Urinary bladder (tissue), 4 donors: Measurements from ENCODE around the gene UNC5B. TPM values are rescaled to one million over a fixed set of nuclear protein-coding genes. Genes with fewer than 3 reads are reported as not detected.

Experiments
- DNase-seq: peaks from one replicate; pipeline ENCODE4 v3.0.0-alpha.2; 2015; ENCODE audit errors: extremely low spot score
- H3K27ac ChIP-seq: one replicate; pipeline ENCODE4 v1.5.1; 2013; ENCODE audit warnings: low read depth, mild to moderate bottlenecking, moderate library complexity
- H3K36me3 ChIP-seq: one replicate; pipeline ENCODE4 v1.6.1; 2013; ENCODE audit warnings: mild to moderate bottlenecking, moderate library complexity; ENCODE audit not compliant: insufficient read depth
- H3K4me1 ChIP-seq: one replicate; pipeline ENCODE4 v1.6.1; 2013; ENCODE audit warnings: mild to moderate bottlenecking, moderate library complexity; ENCODE audit not compliant: insufficient read depth
- H3K4me3 ChIP-seq: one replicate; pipeline ENCODE4 v1.5.1; 2013; ENCODE audit warnings: low read depth, low read length
- WGBS: extraction: QIAGEN DNeasy Blood & Tissue Kit; methylation state at CpG from one replicate; pipeline ENCODE4 v1.1.7; 2013; 5-methylcytosine and 5-hydroxymethylcytosine counted together
- polyA plus RNA-seq: library from polyadenylated mRNA; stranded (reverse); fragments of 200-250 nt; gene quantifications from one replicate; pipeline ENCODE4 v1.2.3, GENCODE V29; 2013
- total RNA-seq: library from RNA; depleted of rRNA; stranded (reverse); fragments of >200 nt; gene quantifications from one replicate; pipeline ENCODE4 v1.2.3, GENCODE V29; 2014
- donor health status: healthy with polysubstance abuse.
- donor health status: healthy.

UNC5B gene
- total RNA-seq = 12.8 TPM
- polyA plus RNA-seq = 10.1 TPM

DNA sequence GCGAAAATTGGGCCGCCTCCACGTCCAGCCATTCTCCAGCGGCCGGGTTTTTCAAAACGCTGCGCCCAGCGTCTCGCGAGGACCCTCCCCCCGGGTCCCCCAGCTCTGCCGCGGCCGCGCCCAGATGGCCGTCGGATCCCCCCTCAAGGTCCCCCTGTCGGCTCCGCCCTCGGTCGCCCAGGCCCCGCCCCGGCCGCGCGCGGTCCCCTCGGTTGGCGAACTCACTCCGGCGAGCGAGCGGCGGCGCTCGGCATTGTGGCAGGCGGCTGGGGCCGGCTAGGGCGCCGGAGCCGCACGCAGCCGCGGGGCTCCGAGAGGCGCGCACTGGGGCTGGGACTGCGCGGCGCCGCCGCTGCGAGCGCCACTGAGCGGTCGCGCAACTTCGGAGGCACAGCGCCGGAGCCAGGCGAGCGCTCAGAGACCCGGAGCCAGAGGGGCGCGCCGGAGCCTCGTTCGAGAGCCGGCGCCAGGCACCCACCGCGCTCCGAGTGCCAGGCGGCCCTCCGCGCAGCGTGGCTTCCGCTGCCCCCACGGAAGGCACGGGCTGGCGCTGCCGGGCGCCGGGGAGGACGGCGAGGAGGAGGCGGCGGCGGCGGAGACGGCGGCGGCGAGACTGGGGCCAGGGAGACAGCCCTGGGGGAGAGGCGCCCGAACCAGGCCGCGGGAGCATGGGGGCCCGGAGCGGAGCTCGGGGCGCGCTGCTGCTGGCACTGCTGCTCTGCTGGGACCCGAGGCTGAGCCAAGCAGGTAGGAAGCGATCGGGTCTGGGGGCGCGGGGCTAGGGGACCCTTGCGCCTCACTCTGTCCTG lies at the start of gene UNC5B:
Gene UNC5B, plus strand, starts transcription at position 253 of the 809 bp plus-strand sequence. Its CDS starts 416 bp downstream, at position 669.
- under 1% methylated on average over 109 of the region's 109 CpGs for WGBS
- Histone ChIP-seq H3K27ac (peak within 1 kb of the TSS; percentile 90), H3K4me1 (no peaks in the 10 kb centered on the region), H3K4me3 (peak within 1 kb of the TSS; percentile 85), H3K36me3 (no peaks in the 10 kb centered on the region)
- DNase-seq = peak; percentile 75

DNA sequence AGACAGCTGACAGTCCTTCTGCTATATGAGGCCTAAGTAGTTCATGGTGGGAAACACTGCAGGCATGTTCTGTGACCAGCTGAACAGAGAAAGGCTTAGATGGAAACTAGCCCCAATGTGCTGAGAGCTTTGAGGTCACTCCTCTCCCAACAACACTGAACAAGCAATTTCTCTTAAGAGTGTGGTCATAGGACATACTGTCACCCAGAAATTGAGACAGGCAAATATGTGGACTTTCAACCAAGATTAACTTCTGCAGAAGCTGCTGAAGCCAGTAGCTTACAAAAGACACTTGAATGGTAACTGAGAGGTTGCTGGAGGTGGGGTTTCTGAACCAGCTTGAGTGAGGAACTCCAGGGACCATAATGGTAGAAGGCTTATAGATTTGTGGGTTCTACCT lies 38.9 kb upstream of the UNC5B start:
- H3K36me3 ChIP-seq = no peaks in the 10 kb centered on the region
- DNase-seq = no peak
- H3K4me1 ChIP-seq = no peaks in the 10 kb centered on the region
- no peak overlapping the region for H3K4me3 ChIP-seq
- no peak overlapping the region for H3K27ac ChIP-seq

DNA sequence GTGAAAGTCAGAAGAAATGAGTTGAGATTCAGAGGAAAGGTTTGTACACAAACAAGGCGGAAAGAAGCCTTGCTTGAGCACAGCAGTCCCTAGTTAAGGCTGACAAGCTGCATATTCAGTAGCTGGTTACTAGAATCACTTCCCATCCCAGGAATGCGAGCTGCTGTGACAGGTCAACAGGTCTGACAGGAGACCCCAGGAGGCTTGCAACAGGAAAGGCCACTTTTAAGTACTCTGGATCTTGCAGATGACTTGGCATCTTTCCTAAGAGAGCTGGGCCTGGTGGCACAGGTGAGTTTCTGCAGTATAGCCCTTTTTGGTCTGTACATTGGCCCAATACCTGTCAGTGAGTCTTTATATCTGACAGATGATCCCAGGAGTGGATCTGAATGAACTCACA lies 35.7 kb upstream of the UNC5B start:
- 94% methylated on average over 2 of the region's 2 CpGs for WGBS
- Histone ChIP-seq H3K4me3 (no peak overlapping the region), H3K36me3 (no peaks in the 10 kb centered on the region), H3K27ac (no peak overlapping the region), H3K4me1 (no peaks in the 10 kb centered on the region)
- DNase-seq = no peak

DNA sequence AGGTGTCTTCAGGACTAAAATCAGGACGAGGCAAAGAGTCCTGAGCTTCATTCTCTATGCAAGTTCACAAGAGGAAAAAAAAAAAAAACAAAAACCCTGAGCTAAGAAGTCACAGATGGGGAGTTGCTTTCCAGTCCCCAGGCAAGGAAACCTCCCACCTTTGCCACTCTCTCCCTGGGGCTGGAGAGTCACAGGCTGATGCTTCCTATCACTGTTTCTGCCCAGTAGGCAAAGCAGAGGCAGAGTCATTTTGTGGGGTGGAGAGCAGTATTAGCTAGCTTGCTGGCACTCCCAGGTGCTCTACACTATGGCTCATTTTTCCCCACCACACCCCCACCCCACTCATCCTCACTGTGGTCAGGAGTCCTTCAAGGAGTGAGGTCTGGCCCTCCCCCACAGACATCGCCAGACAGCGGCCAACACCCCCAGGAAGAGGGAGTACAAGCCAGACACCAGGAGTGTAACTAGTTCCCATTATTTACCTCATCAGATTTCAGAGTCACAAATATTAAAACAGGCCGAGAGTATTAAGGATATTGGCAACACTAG lies 34.6 kb upstream of the UNC5B start:
- Histone ChIP-seq H3K36me3 (no peaks in the 10 kb centered on the region), H3K4me1 (no peaks in the 10 kb centered on the region), H3K27ac (no peak overlapping the region), H3K4me3 (no peak overlapping the region)
- WGBS = 82% methylated on average over 4 of the region's 4 CpGs
- no peak for DNase-seq

DNA sequence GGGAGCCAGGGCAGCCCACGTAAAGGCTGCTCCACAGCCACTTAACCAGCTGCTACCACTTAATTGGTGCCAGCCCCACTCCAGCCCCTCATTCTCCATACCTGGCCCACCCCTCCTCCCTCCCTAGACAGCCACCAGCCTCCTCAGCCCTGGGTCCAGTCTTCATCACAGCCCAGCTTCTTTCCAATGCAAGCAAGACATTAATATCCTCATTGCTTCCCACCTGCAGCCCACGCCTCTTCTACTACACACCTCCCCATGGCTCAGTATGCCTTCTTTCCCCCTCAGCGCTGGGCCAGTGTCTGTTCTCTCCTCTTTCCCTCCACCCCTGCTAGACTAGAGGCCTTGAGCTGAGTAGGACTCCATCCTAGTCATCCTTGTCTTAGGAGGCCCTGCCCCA lies 33.5 kb upstream of the UNC5B start:
- 85% methylated on average over 3 of the region's 3 CpGs for WGBS
- no peak overlapping the region for H3K27ac ChIP-seq
- H3K4me3 ChIP-seq = no peak overlapping the region
- H3K36me3 ChIP-seq = no peaks in the 10 kb centered on the region
- H3K4me1 ChIP-seq = no peaks in the 10 kb centered on the region
- no peak for DNase-seq

DNA sequence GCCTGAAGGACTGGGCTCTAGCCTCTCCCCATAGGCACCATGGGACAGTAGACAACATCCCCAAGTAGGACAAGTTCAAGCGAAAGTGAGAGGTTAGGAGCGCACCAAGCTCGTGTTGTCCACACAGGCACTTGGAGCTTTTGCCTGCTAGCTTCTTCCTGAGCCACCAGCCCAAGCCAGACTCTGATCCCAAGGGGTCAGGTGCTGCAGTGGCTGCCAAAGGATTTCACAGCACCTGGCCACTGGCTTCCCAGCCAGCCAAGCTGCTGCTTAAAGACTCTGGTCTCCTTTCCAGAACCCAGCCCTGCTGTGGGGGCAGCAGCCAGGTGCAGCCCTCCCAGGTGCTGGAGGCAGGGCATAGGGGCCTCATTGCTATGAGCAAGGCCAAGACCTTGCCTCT lies 33.0 kb upstream of the UNC5B start:
- 98% methylated on average over 3 of the region's 3 CpGs for WGBS
- Histone ChIP-seq H3K4me1 (no peaks in the 10 kb centered on the region), H3K36me3 (no peaks in the 10 kb centered on the region), H3K27ac (no peak overlapping the region), H3K4me3 (no peak overlapping the region)
- no peak for DNase-seq

DNA sequence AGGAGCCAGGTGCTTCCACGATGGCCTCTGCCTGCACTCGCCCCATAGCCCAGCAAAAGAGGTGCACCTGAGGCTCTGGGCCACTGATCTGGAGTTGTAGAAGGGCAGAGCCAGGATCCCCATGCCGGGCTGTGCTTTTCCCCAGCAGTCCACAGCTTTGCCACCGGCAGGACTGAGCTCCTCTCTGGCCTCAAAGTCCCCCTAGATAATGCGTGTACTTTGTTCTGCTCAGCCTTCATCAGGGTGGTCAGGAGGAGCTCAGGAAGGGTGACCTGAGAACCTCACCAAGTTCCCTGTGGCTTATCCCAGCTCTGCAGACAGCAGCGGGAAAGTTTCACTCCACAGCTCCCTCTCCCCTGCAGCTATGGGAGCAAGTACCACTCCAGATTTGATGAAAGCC lies 27.9 kb upstream of the UNC5B start:
- DNase-seq = no peak
- H3K4me3 ChIP-seq = no peak overlapping the region
- WGBS = 85% methylated on average over 6 of the region's 6 CpGs
- H3K4me1 ChIP-seq = no peaks in the 10 kb centered on the region
- H3K36me3 ChIP-seq = no peaks in the 10 kb centered on the region
- no peak overlapping the region for H3K27ac ChIP-seq

DNA sequence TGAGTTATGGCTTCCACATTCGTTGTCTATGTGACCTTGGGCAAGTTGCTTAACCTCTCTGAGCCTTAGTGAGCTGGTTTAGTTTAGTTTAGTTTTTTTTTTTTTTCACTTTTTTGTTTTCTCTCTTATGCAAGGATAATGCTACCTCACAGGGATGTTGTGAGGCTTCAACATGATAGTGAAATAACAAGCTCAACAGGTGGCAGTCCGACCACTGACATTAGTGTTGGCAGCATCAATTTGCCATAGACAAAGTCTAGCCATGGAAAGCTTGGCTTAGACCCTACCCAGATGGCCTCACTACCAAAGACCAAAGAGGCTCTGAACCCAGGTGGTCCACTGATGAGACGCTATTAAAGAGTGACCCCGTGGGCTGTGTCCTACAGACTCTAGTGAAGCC lies 27.2 kb upstream of the UNC5B start:
- Histone ChIP-seq H3K4me1 (no peaks in the 10 kb centered on the region), H3K27ac (no peak overlapping the region), H3K4me3 (no peak overlapping the region), H3K36me3 (no peaks in the 10 kb centered on the region)
- WGBS = 89% methylated on average over 4 of the region's 4 CpGs
- DNase-seq = no peak

DNA sequence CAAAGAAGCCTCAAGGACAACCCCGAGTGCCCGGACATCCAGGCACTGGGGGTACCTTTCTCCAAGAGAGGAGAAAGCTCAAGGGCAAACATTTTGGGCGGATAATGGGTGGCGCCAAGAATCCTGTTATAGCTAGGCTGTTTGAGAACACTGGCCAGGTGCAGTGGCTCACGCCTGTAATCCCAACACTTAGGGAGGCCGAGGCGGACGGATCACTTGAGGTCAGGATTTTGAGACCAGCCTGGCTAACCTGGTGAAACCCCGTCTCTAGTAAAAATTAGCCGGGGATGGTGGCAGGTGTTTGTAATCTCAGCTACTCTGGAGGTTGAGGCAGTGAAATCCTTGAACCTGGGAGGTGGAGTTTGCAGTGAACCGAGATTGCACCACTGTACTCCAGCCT lies 25.2 kb upstream of the UNC5B start:
- no peak overlapping the region for H3K27ac ChIP-seq
- WGBS = 82% methylated on average over 11 of the region's 11 CpGs
- no peaks in the 10 kb centered on the region for H3K36me3 ChIP-seq
- no peaks in the 10 kb centered on the region for H3K4me1 ChIP-seq
- no peak for DNase-seq
- H3K4me3 ChIP-seq = no peak overlapping the region

DNA sequence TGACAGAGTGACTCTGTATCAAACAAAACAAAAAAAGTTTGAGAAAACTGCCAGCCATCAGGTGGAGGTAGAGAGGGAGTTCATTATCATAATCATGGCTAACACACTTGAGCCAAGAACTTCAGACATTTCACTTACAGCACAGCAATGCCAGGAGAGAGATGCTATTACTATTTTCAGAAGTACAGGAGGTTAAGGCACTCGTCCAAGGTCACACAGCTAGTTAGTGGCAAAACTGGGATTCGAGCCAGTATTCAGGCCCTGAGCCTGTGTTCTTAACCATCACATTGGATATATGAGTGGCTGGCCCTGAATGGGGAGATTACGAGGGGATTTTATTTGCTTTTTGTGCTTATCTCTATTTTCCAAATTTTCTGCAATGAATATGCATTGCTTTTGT lies 24.8 kb upstream of the UNC5B start:
- no peak overlapping the region for H3K27ac ChIP-seq
- 40% methylated on average over 3 of the region's 3 CpGs for WGBS
- DNase-seq = peak; percentile 31
- no peak overlapping the region for H3K4me3 ChIP-seq
- H3K4me1 ChIP-seq = no peaks in the 10 kb centered on the region
- H3K36me3 ChIP-seq = no peaks in the 10 kb centered on the region

DNA sequence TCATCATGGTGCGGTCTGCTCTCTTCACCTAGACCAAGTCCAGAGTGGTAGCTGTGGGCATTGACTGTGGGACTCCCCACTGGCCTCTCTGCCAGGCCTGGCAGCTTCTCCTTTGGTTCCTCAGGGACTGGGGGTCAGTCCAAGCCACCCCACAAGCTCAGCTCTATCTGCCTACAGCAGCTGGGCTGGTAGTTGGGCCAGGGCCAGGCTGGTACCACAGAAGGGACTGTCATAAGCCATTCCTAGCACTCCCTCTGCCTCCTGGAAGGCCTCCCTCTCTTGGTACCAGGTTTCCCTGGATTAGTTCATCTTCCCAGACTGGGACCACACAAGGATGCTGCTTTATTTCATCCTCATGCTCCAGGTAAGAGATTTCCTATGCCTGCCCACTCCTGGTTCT lies 24.2 kb upstream of the UNC5B start:
- Histone ChIP-seq H3K36me3 (no peaks in the 10 kb centered on the region), H3K4me3 (no peak overlapping the region), H3K27ac (no peak overlapping the region), H3K4me1 (no peaks in the 10 kb centered on the region)
- no peak for DNase-seq
- 81% methylated on average over 1 of the region's 1 CpG for WGBS

DNA sequence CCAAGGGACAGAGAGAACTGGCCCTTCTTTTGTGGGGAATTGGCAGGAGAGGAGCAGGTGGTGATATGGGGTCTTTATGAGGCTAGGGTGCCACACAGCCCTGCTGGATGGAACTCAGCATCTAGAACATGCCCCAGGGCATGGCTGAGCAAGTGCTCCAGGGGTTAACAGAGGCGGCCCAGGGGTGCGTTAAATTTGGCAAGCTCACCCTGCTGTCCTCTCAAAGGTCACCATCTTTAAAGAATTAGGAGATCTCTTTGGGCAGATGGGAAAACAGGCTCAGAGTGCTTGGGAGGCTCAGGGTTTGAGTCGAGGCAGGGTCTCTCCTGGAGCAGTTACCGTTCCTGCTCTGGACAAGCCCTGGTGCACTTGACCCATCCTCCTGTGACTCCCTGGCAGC lies 21.4 kb upstream of the UNC5B start:
- H3K4me1 ChIP-seq = no peaks in the 10 kb centered on the region
- DNase-seq = no peak
- WGBS = 70% methylated on average over 4 of the region's 4 CpGs
- no peak overlapping the region for H3K4me3 ChIP-seq
- no peak overlapping the region for H3K27ac ChIP-seq
- H3K36me3 ChIP-seq = no peaks in the 10 kb centered on the region

DNA sequence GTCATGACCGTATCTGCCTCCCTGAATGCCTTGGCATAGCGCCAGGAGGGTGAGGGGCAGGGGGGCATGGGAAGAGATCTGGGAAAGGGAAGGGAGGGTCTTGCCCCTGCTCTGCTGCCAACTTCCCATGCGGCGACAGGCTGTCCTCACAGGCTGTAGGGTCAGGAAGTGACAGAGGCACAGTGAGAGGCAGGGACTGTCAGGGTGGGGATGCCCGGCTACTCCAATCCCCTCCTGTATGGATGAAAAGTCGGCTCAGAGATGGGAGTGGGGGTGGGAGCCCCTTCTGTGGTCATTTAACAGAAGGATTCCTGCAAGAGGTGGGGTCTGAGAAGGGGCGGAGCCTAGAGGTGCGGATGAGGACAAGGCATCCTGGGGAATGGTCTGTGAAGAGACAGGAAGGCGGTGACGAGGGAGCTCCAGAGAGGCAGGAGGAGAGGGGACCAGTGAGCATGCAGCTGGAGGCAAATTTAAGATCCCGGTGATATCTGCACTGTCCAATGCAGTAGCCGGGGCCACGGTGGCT lies 20.8 kb upstream of the UNC5B start:
- no peaks in the 10 kb centered on the region for H3K36me3 ChIP-seq
- no peaks in the 10 kb centered on the region for H3K4me1 ChIP-seq
- whole genome bisulfite sequencing = 35% methylated on average over 13 of the region's 13 CpGs
- no peak overlapping the region for H3K4me3 ChIP-seq
- no peak overlapping the region for H3K27ac ChIP-seq
- no peak for DNase-seq

DNA sequence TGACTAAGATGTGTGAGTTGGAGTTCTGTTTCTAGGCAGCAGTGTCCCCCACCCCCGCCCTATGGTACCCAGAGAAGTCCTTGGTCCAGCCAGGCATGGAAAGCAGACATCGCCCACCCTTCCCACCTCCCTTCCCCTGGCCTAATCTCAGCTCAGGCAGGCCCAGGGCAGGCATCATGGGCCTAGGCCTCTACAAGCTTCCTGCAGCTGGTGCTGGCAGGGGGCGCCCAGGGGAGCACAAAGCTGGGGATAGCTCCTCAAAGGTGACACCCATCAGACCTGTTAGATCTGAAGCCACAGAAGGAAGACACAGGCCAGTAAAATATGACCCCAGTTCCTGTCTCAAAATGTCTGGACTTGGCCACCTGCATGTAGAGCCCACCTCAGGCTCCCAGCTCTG lies 18.9 kb upstream of the UNC5B start:
- Histone ChIP-seq H3K27ac (no peak overlapping the region), H3K36me3 (no peaks in the 10 kb centered on the region), H3K4me1 (no peaks in the 10 kb centered on the region), H3K4me3 (no peak overlapping the region)
- DNase-seq = no peak
- over 99% methylated on average over 3 of the region's 3 CpGs for WGBS
